ENCODE results near the gene GTPBP1.

Gene GTPBP1

GRCh38 chr22:38696606-38697424 lies 8.9 kb upstream of the GTPBP1 start:
- peaks cover 32% of the 10 kb centered on the region for H3K36me3 Mint-ChIP-seq (ENCODE audit: low read depth)
- H3K27me3 Mint-ChIP-seq (ENCODE audit: low read depth), result no peaks in the 10 kb centered on the region
- H3K4me3 Mint-ChIP-seq, result peak overlapping the region; percentile 64 to 76 (median 70)
- H3K4me1 Mint-ChIP-seq, result peaks cover 40% of the 10 kb centered on the region
- no peaks in the 10 kb centered on the region for H3K9me3 Mint-ChIP-seq
- peak overlapping the region; percentile 66 to 91 (median 77) for H3K27ac Mint-ChIP-seq
- TF ChIP-seq CTCF (IDR thresholded peaks at IDR 0.05; ENCODE audit: unreplicated experiment in 3 of 3), result no peak

GRCh38 chr22:38697425-38698089 lies 8.2 kb upstream of the GTPBP1 start:
- Mint-ChIP-seq H3K4me1 (peaks cover 40% of the 10 kb centered on the region), H3K36me3 (ENCODE audit: low read depth) (peaks cover 28% of the 10 kb centered on the region), H3K27ac (peak overlapping the region; percentile 66 to 91 (median 77)), H3K27me3 (ENCODE audit: low read depth) (no peaks in the 10 kb centered on the region), H3K4me3 (peak overlapping the region; percentile 64 to 76 (median 70)), H3K9me3 (no peaks in the 10 kb centered on the region)
- no peak for TF ChIP-seq CTCF (IDR thresholded peaks at IDR 0.05; ENCODE audit: unreplicated experiment in 3 of 3)

- H3K27me3 Mint-ChIP-seq (ENCODE audit: low read depth), result no peaks in the 10 kb centered on the region
- peak overlapping the region; percentile 92 to 98 (median 97) for H3K4me3 Mint-ChIP-seq
- H3K36me3 Mint-ChIP-seq (ENCODE audit: low read depth), result peaks cover 20% of the 10 kb centered on the region
- peaks cover 40% of the 10 kb centered on the region for H3K4me1 Mint-ChIP-seq
- TF ChIP-seq CTCF (IDR thresholded peaks at IDR 0.05; ENCODE audit: unreplicated experiment in 3 of 3), result no peak
- H3K9me3 Mint-ChIP-seq, result no peaks in the 10 kb centered on the region
- H3K27ac Mint-ChIP-seq, result peak overlapping the region; percentile 75 to 91 (median 90)
These were observed 7.2 kb upstream of the GTPBP1 start for GRCh38 chr22:38698407-38699094.

- Mint-ChIP-seq H3K4me1 (peaks cover 40% of the 10 kb centered on the region), H3K4me3 (peak overlapping the region; percentile 92 to 98 (median 97)), H3K27me3 (ENCODE audit: low read depth) (no peaks in the 10 kb centered on the region), H3K9me3 (no peaks in the 10 kb centered on the region), H3K36me3 (ENCODE audit: low read depth) (peaks cover 20% of the 10 kb centered on the region), H3K27ac (peak overlapping the region; percentile 75 to 91 (median 90))
- no peak for TF ChIP-seq CTCF (IDR thresholded peaks at IDR 0.05; ENCODE audit: unreplicated experiment in 3 of 3)
These were observed 6.6 kb upstream of the GTPBP1 start for GRCh38 chr22:38699143-38699542.

GRCh38 chr22:38699784-38700183 lies 6.0 kb upstream of the GTPBP1 start:
- Mint-ChIP-seq H3K9me3 (no peaks in the 10 kb centered on the region), H3K4me3 (peak overlapping the region; percentile 92 to 98 (median 97)), H3K27me3 (ENCODE audit: low read depth) (no peaks in the 10 kb centered on the region), H3K27ac (peak overlapping the region; percentile 75 to 91 (median 90)), H3K36me3 (ENCODE audit: low read depth) (peaks cover 18% of the 10 kb centered on the region), H3K4me1 (peaks cover 44% of the 10 kb centered on the region)
- no peak for TF ChIP-seq CTCF (IDR thresholded peaks at IDR 0.05; ENCODE audit: unreplicated experiment in 3 of 3)

Measured in nephron (organoid).